Activated T-helper 1 cell treated with anti-CD3 and anti-CD28 coated beads, Interleukin-12 subunit alpha, Interleukin-12 subunit beta, Interleukin-2, Interleukin-4 antibody, amounts not matched to agents 30 ng/mL and 10 ng/mL and 1 ng/mL, durations not matched to agents 14 hours and 24 hours and 36 hours (primary cell): Measurements from ENCODE around the gene FITM1. TPM values are rescaled to one million over a fixed set of nuclear protein-coding genes. Genes with fewer than 3 reads are reported as not detected.

Source experiments
- DNase-seq: peaks from one replicate; pipeline ENCODE4 v3.0.0; 2021; ENCODE audit warnings: low spot score
- H3K27ac Mint-ChIP-seq: one replicate; pipeline ENCODE4 v1.8.0; 2021; ENCODE audit warnings: mild to moderate bottlenecking, mixed read lengths
- H3K27me3 Mint-ChIP-seq: one replicate; pipeline ENCODE4 v1.8.0; 2022; ENCODE audit warnings: mild to moderate bottlenecking, moderate library complexity, mixed read lengths; ENCODE audit not compliant: insufficient read depth
- H3K36me3 Mint-ChIP-seq: one replicate; pipeline ENCODE4 v1.8.0; 2021; ENCODE audit warnings: low read depth, mixed read lengths
- H3K4me1 Mint-ChIP-seq: one replicate; pipeline ENCODE4 v1.8.0; 2021; ENCODE audit warnings: low read depth, mixed read lengths
- H3K4me3 Mint-ChIP-seq: one replicate; pipeline ENCODE4 v1.8.0; 2021; ENCODE audit warnings: mild to moderate bottlenecking, moderate library complexity, mixed read lengths
- H3K9me3 Mint-ChIP-seq: one replicate; pipeline ENCODE4 v1.8.0; 2021; ENCODE audit warnings: mixed read lengths
- intact Hi-C: fragments of 100-400 bp; cut with micrococcal nuclease; formaldehyde crosslinking; loops from one replicate; pipeline ENCODE4 v1.15.1; 2024
- total RNA-seq: library from RNA; stranded (reverse); gene quantifications from 2 replicates; pipeline ENCODE4 v1.2.3, GENCODE V29; 2022

The FITM1 gene
- 0.26 TPM in 1 of 2 replicates, not detected in the other for total RNA-seq

- intact Hi-C loops = no loop called here
- Mint-ChIP-seq H3K4me3 (no peak within 1 kb of the TSS), H3K27me3 (no peaks in the 10 kb centered on the region), H3K9me3 (no peaks in the 10 kb centered on the region), H3K36me3 (peaks cover 3% of the 10 kb centered on the region), H3K4me1 (peaks cover 20% of the 10 kb centered on the region), H3K27ac (no peak within 1 kb of the TSS)
- no peak for DNase-seq
Observed at GRCh38 chr14:24130380-24130716, at the start of gene FITM1. TSS of gene FITM1 (plus strand) at chr14:24130659. CDS start at chr14:24131564, 905 bp downstream.

GRCh38 chr14:24080888-24081738, 49.3 kb upstream of the FITM1 start:
- intact Hi-C loops = loop anchor here (1.0 to 2.0 kb wide), 5 partner anchors 13 to 66 kb away; partner anchors contain the start of genes DCAF11, NRL, PCK2 and PSME2

GRCh38 chr14:24081739-24082211, 48.7 kb upstream of the FITM1 start:
- intact Hi-C loops = loop anchor here (1.0 to 2.0 kb wide), 5 partner anchors 13 to 65 kb away; partner anchors contain the start of genes DCAF11, NRL, PCK2 and PSME2
- Mint-ChIP-seq H3K36me3 (no peaks in the 10 kb centered on the region), H3K4me3 (peak overlapping the region; percentile 77), H3K9me3 (no peaks in the 10 kb centered on the region), H3K27ac (peak overlapping the region; percentile 67), H3K4me1 (peaks cover 17% of the 10 kb centered on the region), H3K27me3 (peaks cover 8% of the 10 kb centered on the region)
- no peak for DNase-seq

More at GRCh38 chr14:24080888-24081738, 49.3 kb upstream of the FITM1 start:
- H3K27ac Mint-ChIP-seq = peak overlapping the region; percentile 50
- peak; percentile 71 for DNase-seq
- no peaks in the 10 kb centered on the region for H3K36me3 Mint-ChIP-seq
- peak overlapping the region; percentile 81 for H3K4me3 Mint-ChIP-seq
- peaks cover 17% of the 10 kb centered on the region for H3K4me1 Mint-ChIP-seq
- H3K27me3 Mint-ChIP-seq = peaks cover 8% of the 10 kb centered on the region
- H3K9me3 Mint-ChIP-seq = no peaks in the 10 kb centered on the region

GRCh38 chr14:24082411-24083080, 47.9 kb upstream of the FITM1 start:
- intact Hi-C loops = no loop called here
- no peaks in the 10 kb centered on the region for H3K9me3 Mint-ChIP-seq
- peak overlapping the region; percentile 67 for H3K27ac Mint-ChIP-seq

GRCh38 chr14:24083462-24083861, 47.0 kb upstream of the FITM1 start:
- Mint-ChIP-seq H3K27ac (no peak overlapping the region), H3K4me3 (no peak overlapping the region), H3K9me3 (no peaks in the 10 kb centered on the region), H3K4me1 (peaks cover 17% of the 10 kb centered on the region), H3K27me3 (peaks cover 8% of the 10 kb centered on the region), H3K36me3 (no peaks in the 10 kb centered on the region)
- DNase-seq = no peak
- intact Hi-C loops = no loop called here

More at GRCh38 chr14:24082411-24083080, 47.9 kb upstream of the FITM1 start:
- no peak for DNase-seq
- Mint-ChIP-seq H3K4me1 (peaks cover 17% of the 10 kb centered on the region), H3K4me3 (peak overlapping the region; percentile 77), H3K36me3 (no peaks in the 10 kb centered on the region), H3K27me3 (peaks cover 8% of the 10 kb centered on the region)

GRCh38 chr14:24084440-24084839, 46.0 kb upstream of the FITM1 start:
- no peaks in the 10 kb centered on the region for H3K9me3 Mint-ChIP-seq
- no peak overlapping the region for H3K4me3 Mint-ChIP-seq
- peaks cover 8% of the 10 kb centered on the region for H3K27me3 Mint-ChIP-seq
- DNase-seq = no peak
- H3K27ac Mint-ChIP-seq = no peak overlapping the region
- H3K4me1 Mint-ChIP-seq = peaks cover 17% of the 10 kb centered on the region
- intact Hi-C loops = no loop called here
- H3K36me3 Mint-ChIP-seq = no peaks in the 10 kb centered on the region

- Mint-ChIP-seq H3K27ac (no peak overlapping the region), H3K4me1 (peaks cover 14% of the 10 kb centered on the region), H3K4me3 (no peak overlapping the region), H3K27me3 (peaks cover 8% of the 10 kb centered on the region), H3K9me3 (no peaks in the 10 kb centered on the region), H3K36me3 (no peaks in the 10 kb centered on the region)
- DNase-seq = no peak
- intact Hi-C loops = no loop called here
Observed at GRCh38 chr14:24085215-24085614, 45.2 kb upstream of the FITM1 start.

GRCh38 chr14:24086193-24086955, 44.1 kb upstream of the FITM1 start:
- H3K4me3 Mint-ChIP-seq = no peak overlapping the region
- DNase-seq = no peak
- H3K9me3 Mint-ChIP-seq = no peaks in the 10 kb centered on the region
- intact Hi-C loops = no loop called here
- peaks cover 12% of the 10 kb centered on the region for H3K4me1 Mint-ChIP-seq
- H3K27ac Mint-ChIP-seq = no peak overlapping the region
- no peaks in the 10 kb centered on the region for H3K36me3 Mint-ChIP-seq
- H3K27me3 Mint-ChIP-seq = peaks cover 7% of the 10 kb centered on the region

- H3K27ac Mint-ChIP-seq = no peak overlapping the region
- H3K27me3 Mint-ChIP-seq = peaks cover 4% of the 10 kb centered on the region
- H3K9me3 Mint-ChIP-seq = no peaks in the 10 kb centered on the region
- no peak overlapping the region for H3K4me3 Mint-ChIP-seq
- no peak for DNase-seq
- H3K4me1 Mint-ChIP-seq = peaks cover 10% of the 10 kb centered on the region
- intact Hi-C loops = no loop called here
- no peaks in the 10 kb centered on the region for H3K36me3 Mint-ChIP-seq
Observed at GRCh38 chr14:24087004-24087403, 43.5 kb upstream of the FITM1 start.

GRCh38 chr14:24088095-24088494, 42.4 kb upstream of the FITM1 start:
- intact Hi-C loops = no loop called here
- peaks cover 8% of the 10 kb centered on the region for H3K4me1 Mint-ChIP-seq
- H3K27ac Mint-ChIP-seq = no peak overlapping the region
- H3K4me3 Mint-ChIP-seq = no peak overlapping the region
- no peaks in the 10 kb centered on the region for H3K36me3 Mint-ChIP-seq
- H3K27me3 Mint-ChIP-seq = no peaks in the 10 kb centered on the region
- no peak for DNase-seq
- no peaks in the 10 kb centered on the region for H3K9me3 Mint-ChIP-seq

GRCh38 chr14:24089890-24090289, 40.6 kb upstream of the FITM1 start:
- H3K27me3 Mint-ChIP-seq = no peaks in the 10 kb centered on the region

GRCh38 chr14:24092110-24092504, 38.4 kb upstream of the FITM1 start:
- Mint-ChIP-seq H3K4me1 (peaks cover 36% of the 10 kb centered on the region), H3K4me3 (peak overlapping the region; percentile 16), H3K27me3 (no peaks in the 10 kb centered on the region), H3K9me3 (no peaks in the 10 kb centered on the region), H3K27ac (peak overlapping the region; percentile 86), H3K36me3 (peaks cover 15% of the 10 kb centered on the region)
- intact Hi-C loops = loop anchor here (5.0 kb wide), 1 partner anchor 105 kb away; the partner anchor contains the start of gene DHRS4L2
- DNase-seq = no peak

More at GRCh38 chr14:24089890-24090289, 40.6 kb upstream of the FITM1 start:
- H3K27ac Mint-ChIP-seq = no peak overlapping the region
- no peaks in the 10 kb centered on the region for H3K9me3 Mint-ChIP-seq
- intact Hi-C loops = loop anchor here (1.0 to 5.0 kb wide), 4 partner anchors 18 to 103 kb away; partner anchors contain the start of gene DHRS4L2
- peaks cover 18% of the 10 kb centered on the region for H3K4me1 Mint-ChIP-seq
- DNase-seq = no peak
- H3K4me3 Mint-ChIP-seq = no peak overlapping the region
- peaks cover under 1% of the 10 kb centered on the region for H3K36me3 Mint-ChIP-seq
